Measurements from ENCODE around the gene COL27A1.

Gene COL27A1

DNA sequence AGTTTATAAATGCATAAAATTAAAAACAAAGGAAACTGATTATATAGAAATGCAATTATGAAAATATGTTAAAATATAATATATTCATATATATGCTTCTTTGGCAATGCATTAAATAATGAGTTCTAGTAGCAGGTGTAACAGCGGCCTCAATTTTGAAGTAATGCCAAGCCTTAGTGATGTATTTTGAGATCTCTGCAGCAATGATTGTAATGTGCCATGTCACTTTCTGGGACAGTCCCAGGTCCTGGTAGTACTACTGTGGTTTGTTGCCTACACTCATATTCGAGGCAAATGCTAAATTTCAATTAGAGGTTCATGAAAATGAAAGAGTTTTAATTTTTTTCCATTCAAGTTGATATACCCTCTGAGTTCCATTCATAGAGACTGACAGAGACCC lies 91.7 kb downstream of the COL27A1 start:
- no peak for DNase-seq (ENCODE audit: low spot score)

DNA sequence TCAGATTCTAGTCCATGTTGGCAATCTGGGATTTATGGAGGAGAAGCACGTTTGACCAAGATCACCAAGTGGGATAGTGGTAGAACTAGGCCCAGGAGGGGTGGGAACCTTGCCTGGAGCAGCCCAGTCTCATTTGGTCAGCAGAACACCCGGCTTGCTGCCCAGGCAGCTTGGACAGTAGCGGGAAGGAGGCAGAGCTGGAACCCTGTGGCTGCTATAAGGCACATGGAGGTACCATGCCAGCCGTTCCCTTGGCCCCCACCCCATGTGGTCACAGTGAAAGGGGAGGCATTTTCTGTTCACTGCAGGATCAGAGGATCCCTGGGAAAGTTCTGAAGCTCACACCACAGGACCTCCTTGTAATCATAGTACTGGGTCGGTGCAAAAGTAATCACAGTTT lies 92.2 kb downstream of the COL27A1 start:
- no peak for DNase-seq (ENCODE audit: low spot score)

DNA sequence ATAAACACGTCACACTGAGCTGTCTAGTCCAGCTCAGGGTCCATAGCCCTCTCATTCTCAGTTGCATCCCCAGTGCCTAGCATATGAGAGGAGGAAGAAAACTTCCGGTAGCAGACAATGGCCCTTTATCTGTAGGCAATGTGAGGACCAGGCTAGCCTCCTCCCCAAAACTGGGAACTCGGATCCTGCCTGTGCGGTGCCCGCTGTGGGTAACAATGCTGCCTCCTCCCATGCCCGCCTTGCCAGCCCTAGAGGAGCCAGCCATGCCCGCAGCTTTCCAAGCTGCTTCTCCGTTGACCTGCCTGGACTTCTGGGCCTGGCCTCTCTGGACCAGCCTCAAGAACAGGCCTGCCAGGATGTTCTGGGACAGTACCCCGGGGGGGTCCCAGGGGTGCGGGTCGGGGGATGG lies 93.0 kb downstream of the COL27A1 start:
- DNase-seq (ENCODE audit: low spot score): no peak

DNA sequence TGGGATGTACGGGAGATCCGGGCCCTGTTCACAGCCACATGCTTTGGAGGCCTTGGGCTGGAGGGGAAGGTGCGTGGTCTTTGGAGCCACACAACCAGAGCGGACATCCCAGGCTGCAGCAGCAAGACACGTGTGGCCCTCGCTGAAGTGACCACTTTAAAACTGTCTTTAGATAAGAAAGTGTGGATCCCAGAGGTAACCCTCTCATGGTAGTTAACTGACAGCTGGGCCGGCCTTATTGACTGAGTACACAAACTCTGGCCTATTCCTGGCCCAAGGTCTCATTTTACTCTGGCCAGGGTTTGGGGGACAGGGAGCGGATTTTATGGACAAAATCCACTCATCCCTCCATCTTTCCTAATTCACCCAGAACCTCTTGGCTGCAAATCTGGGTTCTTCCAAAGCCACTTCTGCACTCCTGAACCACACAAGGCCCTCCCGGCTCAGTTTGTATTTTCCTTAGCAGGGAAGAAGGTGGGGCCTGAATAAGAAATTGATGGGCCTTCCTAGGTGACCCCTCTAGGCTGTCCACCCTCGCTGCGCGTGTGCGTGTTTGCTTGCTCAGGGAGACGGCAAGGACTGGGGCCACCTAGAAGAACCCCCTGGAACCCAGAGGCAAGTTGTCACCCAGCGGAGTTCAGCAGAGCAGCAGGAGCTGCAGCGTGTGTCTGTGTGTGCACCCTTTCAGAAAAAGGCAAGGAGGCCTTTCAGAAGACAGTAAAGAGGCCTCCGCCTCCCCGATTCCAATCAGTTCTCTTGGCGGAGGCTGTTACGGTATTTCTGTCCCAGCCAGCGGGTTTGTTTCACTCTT lies 94.3 kb downstream of the COL27A1 start:
- no peak for DNase-seq (ENCODE audit: low spot score)

DNA sequence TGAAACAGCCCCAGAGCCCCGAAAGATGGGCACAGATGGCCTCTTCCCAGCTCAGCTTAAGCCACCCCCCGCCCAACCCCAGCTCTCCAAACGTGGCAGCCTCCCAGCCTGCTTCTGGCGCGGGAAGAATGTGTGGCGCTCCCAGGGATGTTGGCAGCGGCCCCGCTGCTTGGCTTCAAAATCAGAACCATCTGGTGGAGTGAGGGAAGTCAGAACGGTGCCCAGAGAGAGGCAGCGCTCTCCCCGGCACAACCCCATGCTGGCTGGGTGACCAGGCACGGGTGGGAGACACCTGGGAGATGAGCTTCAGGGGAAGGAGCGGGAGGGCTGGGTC lies 94.9 kb downstream of the COL27A1 start:
- DNase-seq (ENCODE audit: low spot score): no peak

DNA sequence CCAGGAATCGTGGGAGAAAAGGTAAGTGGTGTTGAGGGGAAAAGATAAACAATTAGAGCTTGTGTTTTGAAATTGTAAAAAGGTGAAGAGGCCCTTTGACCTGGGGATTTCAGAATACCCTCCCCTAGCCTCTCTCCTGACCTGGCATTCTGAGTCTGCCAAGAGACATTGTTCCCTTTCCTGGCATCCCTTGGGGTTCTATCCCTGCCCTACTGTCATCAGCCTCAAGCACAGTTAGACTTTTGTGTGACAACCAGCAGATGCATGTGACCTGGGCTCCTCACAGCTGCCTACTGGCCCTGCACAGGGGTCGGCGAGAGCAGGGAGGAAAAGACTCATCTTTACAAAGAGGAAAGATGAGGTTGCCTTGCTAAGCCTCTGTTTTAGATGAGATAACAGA lies 95.3 kb downstream of the COL27A1 start:
- no peak for DNase-seq (ENCODE audit: low spot score)

DNA sequence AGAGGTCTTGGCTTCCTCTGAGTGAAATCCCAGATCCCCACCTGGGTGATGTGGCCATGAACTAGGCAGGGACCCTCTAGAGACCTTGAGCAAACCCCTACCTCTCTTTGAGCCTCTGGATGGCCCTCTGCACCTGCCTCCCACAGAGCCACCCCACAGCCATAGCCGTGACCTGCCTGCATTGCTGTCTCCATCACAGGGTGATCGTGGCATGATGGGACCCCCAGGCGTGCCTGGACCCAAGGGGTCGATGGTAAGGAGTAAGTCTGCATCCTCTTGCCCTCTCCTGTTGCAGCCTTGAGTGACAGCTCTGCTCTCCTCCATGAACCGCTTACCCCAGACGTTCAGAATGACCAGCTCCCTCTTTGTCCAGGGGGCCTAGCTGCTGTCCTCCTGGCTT lies 97.1 kb downstream of the COL27A1 start:
- DNase-seq (ENCODE audit: low spot score): no peak

DNA sequence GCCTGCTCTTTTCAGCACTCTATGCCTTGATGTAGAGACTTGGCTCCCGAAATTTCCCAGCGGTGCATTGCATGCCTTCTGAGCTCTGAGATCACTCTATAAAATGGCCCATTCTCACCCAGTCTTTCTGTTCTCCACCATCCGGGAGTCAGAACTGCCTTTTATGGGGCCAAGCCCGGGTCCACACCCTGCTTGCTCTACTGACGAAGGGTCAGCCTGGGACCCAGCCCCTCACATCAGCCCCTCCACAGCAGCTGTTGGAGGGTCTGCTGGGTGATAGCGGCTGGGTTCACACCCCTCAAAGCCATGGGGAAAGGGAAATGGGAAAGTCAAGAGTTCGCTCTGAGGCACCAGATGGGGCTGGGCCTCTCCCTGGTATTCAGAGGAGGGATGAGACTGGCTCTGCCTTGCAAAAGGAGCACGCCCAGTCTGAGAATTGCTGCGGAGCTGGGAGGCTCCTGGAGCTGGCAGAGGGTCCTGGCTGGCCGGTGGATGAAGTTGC lies 101.5 kb downstream of the COL27A1 start:
- no peak for DNase-seq (ENCODE audit: low spot score)

DNA sequence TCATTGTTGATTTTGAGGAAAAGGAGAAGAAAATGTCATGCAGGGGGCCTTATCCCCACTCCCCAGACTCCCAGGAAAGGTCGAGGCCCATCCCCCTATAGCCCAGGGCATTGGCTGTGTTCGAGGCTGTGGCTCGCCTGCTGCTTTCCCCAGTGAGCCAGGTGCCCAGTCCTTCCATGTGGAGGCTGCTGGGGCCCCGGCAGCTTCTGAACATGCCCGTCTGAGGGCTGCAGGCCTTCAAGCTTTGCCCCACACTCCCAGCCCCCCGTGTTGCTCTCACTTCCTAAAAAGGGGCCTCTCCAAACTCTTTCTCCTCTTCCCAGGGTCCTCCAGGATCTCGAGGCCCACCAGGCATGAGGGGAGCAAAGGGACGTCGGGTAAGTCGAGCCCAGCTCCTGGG lies 102.9 kb downstream of the COL27A1 start:
- DNase-seq (ENCODE audit: low spot score): no peak

DNA sequence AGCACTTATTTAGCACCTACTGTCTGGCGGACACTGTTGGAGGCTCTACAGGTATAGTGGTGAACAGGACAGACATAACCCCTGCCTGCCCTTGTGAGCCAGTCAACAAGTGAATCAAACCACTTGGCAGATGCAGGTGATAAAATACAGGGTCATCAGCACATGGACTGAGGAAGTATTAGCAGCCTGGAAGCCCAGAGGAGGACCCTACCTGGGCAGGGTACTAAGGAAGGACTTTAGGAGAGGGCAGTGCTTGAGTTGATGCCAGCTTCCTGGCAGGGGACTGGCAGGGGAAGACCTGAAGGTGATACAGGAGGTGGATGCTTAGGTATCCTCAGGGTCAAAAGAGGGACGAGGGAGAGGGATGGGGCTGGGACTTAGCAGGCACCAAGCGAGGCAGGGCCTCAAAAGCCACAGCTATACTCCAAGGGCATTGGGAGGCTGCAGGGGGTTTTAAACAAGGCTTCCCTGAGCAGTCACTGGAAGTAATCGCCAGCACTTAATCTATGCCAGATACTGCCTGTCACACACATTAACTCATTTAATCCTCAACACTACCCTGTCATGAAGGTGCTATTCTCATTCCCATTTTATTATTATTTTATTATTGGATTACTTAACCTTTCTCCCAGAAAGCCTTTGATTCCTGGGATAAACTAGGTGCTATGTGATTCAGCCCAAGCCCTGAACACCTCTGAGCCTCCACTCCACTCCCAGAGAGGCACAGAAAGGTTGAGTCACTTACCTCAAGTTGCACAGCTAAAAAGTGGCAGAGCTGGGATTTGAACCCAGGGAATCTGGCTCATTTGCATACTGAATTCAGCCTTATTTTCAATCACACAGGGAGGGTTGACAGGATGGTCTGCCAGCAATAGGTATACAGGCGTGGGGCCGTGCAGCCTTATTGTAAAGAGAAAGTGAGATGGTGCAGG lies 103.8 kb downstream of the COL27A1 start:
- no peak for DNase-seq (ENCODE audit: low spot score)

DNA sequence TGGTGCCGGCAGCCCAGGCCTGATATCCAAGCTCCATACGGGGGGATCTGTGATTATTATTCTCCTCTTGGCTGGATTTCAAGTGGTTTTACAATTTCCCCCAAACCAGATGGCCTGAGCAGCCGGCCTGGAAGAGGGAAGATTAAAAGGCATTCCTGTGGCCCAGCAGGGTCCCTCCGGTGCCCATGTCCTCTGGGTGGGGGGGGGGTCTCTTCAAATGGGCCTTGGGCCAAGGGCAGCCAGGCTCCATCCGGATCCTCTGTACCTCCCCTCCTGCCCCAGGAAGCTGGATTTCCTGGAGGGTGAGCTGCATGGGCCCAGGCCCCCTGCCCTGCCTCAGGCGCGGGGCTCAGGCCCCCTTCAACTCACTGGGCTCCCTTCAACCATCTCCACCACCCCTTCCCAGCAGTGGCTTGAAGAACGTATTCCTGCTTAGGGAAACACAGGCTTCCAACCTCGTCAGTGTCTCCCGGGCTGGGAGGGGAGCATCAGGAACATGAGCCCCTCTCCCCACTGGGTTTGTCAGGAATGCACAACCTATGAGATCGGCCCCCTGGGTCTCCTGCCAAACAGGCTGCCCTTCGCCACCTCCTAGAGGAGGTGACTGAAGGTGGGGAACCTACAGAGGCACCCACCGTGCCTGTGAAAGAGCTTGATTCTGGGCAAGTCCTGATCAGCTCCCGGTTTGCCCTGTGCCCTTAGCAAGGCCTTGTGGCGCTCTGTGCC lies 104.6 kb downstream of the COL27A1 start:
- DNase-seq (ENCODE audit: low spot score): no peak

DNA sequence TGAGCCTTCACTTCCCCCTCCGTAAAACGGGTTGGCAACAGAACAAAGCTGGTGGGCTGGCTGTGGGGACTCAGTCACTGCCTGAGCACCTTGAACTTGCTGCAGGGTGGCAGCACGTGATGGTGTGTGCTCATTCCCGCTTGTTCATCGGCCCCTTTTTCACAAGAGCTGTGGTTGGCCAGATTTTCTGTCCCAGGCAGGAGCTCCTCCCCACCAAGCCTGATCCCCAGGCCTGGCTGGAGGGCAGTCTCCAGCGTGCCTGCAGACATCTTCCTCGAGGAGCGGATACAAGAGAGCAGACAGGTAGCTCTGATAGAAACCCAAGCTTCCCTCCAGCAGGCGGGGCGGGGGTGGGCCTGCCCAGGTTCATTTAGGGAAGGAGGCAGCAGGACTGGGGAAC lies 105.7 kb downstream of the COL27A1 start:
- no peak for DNase-seq (ENCODE audit: low spot score)

DNA sequence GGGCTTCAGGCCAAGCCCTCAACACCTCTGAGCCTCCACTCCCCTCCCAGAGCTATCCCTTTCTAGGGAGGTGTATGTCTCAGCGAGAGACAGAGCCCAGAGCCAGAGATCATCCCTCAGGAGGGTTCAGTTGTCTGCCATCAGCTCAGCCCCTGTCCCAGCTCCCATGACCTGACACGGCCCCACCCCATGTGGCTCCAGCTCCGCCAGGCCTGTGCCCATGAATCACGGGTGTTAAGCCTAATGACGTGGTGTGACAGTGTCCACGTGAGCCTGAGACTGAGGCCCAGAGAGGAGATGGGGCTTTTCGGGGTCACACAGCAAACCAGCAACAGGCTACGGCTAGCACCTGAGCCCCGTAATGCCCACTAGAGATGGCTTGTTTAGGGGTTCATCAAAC lies 106.7 kb downstream of the COL27A1 start:
- no peak for DNase-seq (ENCODE audit: low spot score)

DNA sequence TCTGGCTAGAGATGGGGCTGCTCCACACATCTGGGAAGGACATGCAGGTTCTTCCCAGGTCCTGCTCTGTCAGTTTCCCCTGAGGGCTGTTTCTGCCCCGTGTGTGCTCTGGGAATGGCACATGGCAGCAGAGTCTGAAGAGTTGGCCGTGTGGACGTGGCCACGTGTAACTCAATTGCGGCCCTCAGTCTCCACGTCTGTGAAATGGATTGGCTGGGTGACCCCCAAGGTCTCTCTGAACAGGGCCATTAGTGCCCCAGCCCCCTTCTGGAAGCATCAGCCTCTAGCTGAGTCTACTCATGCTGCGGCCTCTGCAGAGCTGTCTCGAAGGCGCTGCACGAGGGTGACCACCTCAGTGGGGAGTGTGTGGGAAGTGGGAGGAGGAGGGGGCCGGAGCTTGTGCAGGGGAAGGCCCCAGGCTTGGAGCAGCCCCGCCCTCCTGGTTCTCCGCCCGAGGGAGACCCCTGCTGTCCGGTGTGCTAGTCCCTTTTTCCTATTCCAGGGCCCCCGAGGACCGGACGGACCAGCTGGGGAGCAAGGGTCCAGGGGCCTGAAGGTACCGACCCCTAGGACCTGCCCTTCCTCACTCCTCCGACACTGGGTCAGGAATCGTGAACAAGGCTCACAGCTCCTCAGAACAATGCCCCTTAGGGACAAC lies 108.6 kb downstream of the COL27A1 start:
- no peak for DNase-seq (ENCODE audit: low spot score)

DNA sequence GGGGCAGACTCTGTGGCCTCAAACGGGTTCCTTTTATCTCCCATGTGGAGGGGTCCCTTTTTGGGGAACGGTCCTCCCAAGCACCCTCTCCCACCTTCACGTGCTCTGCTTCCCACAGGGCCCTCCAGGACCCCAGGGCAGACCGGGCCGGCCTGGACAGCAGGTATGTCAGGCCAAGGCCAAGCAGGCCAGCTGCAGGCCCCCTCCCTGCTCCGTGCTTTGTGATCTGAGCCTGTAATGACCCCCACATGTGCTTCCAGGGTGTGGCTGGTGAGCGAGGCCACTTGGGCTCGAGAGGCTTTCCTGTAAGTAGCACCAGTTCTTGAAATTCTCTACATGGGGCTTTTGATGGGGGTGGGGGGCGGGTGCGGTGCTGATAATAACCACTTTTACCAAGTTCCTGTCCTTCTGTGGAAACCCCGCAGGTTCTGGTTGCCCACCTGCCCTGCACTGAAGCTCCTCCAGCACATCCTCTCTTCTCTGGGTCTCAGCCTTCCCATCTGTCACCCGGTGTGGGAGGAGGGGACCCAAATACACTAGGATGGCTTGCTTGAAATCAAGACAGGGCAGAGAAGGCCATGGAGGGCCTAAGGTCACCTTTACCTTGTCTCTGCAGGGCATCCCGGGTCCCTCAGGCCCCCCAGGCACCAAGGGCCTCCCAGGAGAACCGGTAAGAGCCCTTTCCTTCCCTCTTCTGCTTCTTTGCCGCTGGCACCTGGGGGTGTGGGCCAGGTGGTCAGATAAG lies 109.6 kb downstream of the COL27A1 start:
- DNase-seq (ENCODE audit: low spot score): no peak

DNA sequence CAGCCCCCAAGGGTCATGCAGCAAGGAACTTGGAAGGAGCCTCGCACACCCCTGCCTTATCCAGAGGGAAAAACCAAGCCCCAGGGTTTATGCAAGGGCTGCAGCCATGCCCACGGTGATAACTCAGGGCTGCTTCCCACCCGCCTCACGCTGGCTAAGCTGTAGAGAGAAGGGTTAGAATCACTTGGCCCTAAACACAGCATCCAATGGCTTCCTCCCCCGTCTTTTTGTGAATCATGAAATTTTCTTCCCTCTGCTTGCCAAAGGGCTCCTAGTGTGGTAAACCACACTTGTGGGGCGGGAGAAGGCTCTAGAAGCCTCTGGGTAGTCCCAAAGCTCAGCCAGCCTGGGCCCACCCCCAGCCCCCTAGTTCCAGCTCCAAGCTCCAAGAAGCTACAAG lies 111.6 kb downstream of the COL27A1 start:
- DNase-seq (ENCODE audit: low spot score): no peak

DNA sequence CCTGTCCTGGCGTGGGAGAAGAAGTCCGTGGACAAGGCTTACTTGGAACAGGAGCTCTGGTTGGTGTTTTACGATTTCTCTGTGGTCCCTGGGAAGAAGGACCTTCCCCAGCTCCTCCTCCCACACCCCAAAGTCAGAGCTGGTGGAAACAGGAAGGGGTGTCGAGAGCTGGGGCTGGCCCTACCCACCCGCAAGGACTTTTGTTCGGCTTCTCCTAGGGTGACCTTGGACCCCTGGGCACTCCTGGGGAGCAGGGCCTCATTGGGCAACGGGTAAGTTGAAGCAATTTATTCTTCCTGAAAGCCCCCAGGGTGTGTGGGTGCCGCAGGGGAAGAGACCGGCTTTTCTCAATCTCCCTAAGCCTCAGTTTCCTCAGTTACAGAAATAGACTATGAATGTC lies 113.7 kb downstream of the COL27A1 start:
- no peak for DNase-seq (ENCODE audit: low spot score)

DNA sequence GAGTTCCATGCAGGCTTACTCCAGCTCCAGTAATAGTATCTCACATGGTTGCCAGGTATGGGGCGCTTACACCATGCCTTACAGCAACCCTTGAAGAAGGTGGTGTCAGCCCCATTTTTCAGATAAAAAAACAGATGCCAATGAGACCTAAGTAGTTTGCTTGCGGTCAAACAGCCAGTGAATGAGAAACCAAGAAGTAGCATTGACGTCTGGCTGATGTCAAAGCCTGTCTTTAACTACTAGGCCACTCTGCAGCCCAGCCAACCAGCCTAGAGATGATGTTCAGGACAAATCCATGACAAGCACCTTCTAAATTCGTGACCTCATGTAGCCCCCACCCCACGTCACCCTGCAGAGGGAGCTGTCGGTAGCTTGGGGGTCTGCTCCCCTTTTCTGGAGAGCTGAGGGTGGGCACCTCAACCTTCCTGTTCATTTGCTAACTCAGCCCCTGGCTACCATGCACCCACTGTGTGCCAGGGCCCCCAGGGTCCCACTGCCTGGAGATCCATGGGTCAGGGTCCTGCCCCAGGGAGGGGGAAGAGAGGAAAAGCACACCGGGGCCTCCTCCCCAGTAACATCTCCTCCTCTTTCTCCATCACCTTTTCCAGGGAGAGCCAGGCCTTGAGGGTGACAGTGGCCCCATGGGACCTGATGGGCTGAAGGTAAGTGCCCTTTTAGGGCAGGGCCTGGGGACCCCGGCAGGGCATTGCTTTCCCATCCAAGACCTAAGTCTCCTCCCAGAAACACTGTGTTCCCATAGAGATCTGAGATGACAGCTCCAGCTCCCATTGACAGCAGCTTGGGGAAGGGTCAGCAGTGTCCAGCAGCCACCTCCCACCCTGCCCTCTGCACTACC lies 115.0 kb downstream of the COL27A1 start:
- no peak for DNase-seq (ENCODE audit: low spot score)

DNA sequence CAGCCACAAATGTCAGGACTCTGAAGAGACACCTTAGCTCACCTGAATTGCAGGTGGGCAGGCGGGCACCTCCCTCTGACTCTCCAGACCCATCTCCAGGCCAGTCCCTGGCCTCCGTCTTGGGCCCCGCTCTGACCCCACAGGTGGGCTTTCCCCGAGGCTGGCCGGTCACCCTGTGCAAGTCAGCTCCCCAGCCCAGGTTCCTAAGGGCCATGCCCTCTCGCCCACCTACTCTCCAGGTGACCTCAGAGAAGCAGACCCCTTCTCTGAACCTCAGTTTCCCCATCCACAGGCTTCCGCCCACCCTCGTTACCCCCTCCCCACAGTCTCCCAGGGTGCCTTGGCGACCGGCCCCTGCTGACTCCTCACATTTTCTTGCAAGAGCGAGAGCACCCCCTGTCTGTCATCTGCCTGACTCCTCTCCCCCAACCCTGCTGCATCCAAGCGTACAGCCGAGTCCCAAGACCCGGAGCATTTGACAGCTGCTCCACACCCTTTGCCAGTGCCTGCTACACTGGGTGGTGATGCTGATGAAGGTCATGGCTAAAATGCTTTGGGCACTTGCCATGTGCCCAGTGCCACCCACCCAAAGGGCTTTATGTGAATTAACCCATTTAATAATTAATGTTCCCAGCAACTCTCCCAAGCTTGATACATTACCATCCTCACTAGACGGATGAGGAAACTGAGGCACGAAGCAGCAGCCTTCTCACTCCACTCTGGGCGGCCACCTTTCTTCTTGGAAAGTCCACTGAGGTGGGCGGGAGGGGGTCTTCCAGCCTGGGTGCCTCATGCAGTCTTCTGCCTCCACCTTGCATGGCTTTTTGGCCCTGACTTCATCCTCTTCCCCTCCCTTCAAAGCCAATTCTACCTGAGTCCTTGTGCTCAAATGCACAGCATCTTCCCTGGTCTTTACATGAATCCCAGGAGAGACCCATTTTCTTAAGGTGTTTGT lies 116.5 kb downstream of the COL27A1 start:
- DNase-seq (ENCODE audit: low spot score): no peak
